Aortic smooth muscle cell (primary cell): Measurements from ENCODE around the gene GALNT15. TPM values are rescaled to one million over a fixed set of nuclear protein-coding genes. Genes with fewer than 3 reads are reported as not detected.

Source experiments
- total RNA-seq: library from RNA; depleted of rRNA; stranded (reverse); fragments of >200 nt; gene quantifications from 2 replicates; pipeline ENCODE4 v1.2.3, GENCODE V29; 2014

The GALNT15 gene, protein sequence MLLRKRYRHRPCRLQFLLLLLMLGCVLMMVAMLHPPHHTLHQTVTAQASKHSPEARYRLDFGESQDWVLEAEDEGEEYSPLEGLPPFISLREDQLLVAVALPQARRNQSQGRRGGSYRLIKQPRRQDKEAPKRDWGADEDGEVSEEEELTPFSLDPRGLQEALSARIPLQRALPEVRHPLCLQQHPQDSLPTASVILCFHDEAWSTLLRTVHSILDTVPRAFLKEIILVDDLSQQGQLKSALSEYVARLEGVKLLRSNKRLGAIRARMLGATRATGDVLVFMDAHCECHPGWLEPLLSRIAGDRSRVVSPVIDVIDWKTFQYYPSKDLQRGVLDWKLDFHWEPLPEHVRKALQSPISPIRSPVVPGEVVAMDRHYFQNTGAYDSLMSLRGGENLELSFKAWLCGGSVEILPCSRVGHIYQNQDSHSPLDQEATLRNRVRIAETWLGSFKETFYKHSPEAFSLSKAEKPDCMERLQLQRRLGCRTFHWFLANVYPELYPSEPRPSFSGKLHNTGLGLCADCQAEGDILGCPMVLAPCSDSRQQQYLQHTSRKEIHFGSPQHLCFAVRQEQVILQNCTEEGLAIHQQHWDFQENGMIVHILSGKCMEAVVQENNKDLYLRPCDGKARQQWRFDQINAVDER
- total RNA-seq, result 2.8 and 11.5 TPM in 2 replicates

DNA sequence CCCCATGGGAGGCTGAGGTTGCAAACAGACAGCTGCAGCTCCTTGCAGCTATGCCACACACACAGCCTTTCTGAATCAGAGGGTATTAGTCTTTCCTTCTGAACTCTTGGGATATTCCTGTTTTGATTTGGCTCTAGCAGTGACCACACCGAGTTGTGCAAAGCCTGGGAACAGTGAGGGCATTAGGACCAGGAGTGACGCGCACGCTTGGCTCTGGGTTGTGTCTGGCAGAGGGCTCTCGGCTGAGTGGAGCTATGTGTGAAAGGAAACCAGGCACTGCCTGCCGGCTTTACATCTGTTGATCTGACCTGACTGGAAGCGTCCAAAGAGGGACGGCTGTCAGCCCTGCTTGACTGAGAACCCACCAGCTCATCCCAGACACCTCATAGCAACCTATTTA is at the start of gene GALNT15:
Gene GALNT15 (plus strand): TSS at position 292 of the 400 bp plus-strand sequence. CDS start 472 bp downstream, outside the sequence.

GRCh38 chr3:16264708-16265454 is 90.4 kb downstream of the GALNT15 start, which contains the start of the genes DPH3 and OXNAD1:
Gene DPH3, minus strand, starts transcription at chr3:16264943. Its CDS starts 67 bp downstream, at chr3:16264876.
Gene OXNAD1, plus strand, starts transcription at chr3:16265212. Its CDS starts 5,741 bp downstream, at chr3:16270953.

Other genes with a start within 250 kb of the GALNT15 start
- gene DPH3, start 90.3 kb downstream of the GALNT15 start, total RNA-seq, result 16.7 and 19.7 TPM in 2 replicates
- 7.8 and 8.2 TPM in 2 replicates for gene OXNAD1, start 90.5 kb downstream of the GALNT15 start, total RNA-seq